ENCODE data around the gene C1QC.

C1QC gene

GRCh38 chr1:22680726-22681125 is 37.3 kb downstream of the C1QC start:
- no peak for DNase-seq (ENCODE audit: low read depth in 2 of 2)

GRCh38 chr1:22681556-22682276 is 38.3 kb downstream of the C1QC start:
- DNase-seq (ENCODE audit: low read depth in 2 of 2) = no peak

- DNase-seq (ENCODE audit: low read depth in 2 of 2) = no peak
These were observed 40.1 kb downstream of the C1QC start for GRCh38 chr1:22683547-22683946.

GRCh38 chr1:22685591-22686059 is 42.2 kb downstream of the C1QC start:
- no peak for DNase-seq (ENCODE audit: low read depth in 2 of 2)

GRCh38 chr1:22687191-22687590 is 43.8 kb downstream of the C1QC start:
- no peak for DNase-seq (ENCODE audit: low read depth in 2 of 2)

- DNase-seq (ENCODE audit: low read depth in 2 of 2) = no peak
These were observed 45.0 kb downstream of the C1QC start for GRCh38 chr1:22688466-22688865.

GRCh38 chr1:22689505-22689904 is 46.1 kb downstream of the C1QC start:
- no peak for DNase-seq (ENCODE audit: low read depth in 2 of 2)

GRCh38 chr1:22691031-22691753 is 47.8 kb downstream of the C1QC start:
- DNase-seq (ENCODE audit: low read depth in 2 of 2) = no peak

- DNase-seq (ENCODE audit: low read depth in 2 of 2) = no peak
These were observed 50.7 kb downstream of the C1QC start for GRCh38 chr1:22694172-22694571.

- DNase-seq (ENCODE audit: low read depth in 2 of 2) = no peak
These were observed 53.2 kb downstream of the C1QC start for GRCh38 chr1:22696610-22697009.

All from activated CD4-positive, alpha-beta T cell treated with anti-CD3 and anti-CD28 coated beads for 24 hours (primary cell).